ENCODE measurements around the gene CDCP2.
"Not testable (repeated sequence)": the region's sequence is repeated elsewhere in the genome, so short reads cannot be mapped to it uniquely, and the experiment has no call there.

The CDCP2 gene

GRCh38 chr1:54099061-54099610 lies 53.7 kb downstream of the CDCP2 start:
- no peaks in the 10 kb centered on the region for H3K9me3 ChIP-seq (ENCODE audit: severe bottlenecking)
- ATAC-seq (ENCODE audit: low read depth) (no peak), DNase-seq (ENCODE audit: low spot score) (no peak)
- H3K27ac ChIP-seq (ENCODE audit: poor library complexity, severe bottlenecking): no peak overlapping the region
- no peak overlapping the region for H3K4me3 ChIP-seq (ENCODE audit: severe bottlenecking)
- H3K27me3 ChIP-seq (ENCODE audit: insufficient read depth, poor library complexity, severe bottlenecking): no peaks in the 10 kb centered on the region
- TF ChIP-seq CTCF (IDR thresholded peaks at IDR 0.05; ENCODE audit: poor library complexity, severe bottlenecking): no peak
- H3K4me1 ChIP-seq (ENCODE audit: insufficient read depth, poor library complexity, severe bottlenecking): no peaks in the 10 kb centered on the region
- no peaks in the 10 kb centered on the region; the same call in 1 of the 2 replicates for H3K36me3 ChIP-seq (ENCODE audit: low read depth)

DNA sequence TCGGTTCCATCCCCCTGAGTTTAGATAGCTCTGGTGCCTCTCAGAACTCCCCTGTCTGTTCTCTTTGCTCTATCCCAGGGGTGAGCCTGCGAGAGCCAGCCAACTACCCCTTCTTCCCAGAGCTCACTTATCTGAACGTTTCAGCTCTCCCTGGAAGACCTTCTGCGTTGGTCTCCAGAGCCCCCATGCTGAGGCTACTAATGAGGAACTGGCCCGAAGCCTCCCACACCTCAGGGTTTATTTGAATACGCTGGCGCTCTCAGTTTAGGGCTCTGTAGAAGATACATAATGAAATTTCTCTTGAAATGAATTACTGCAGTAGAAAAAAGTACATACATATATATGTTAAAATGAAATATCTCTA lies 55.9 kb downstream of the CDCP2 start:
- no peak for TF ChIP-seq CTCF (IDR thresholded peaks at IDR 0.05; ENCODE audit: poor library complexity, severe bottlenecking)
- ATAC-seq (ENCODE audit: low read depth) (no peak), DNase-seq (ENCODE audit: low spot score) (no peak)
- Histone ChIP-seq H3K36me3 (ENCODE audit: low read depth) (no peaks in the 10 kb centered on the region; the same call in 1 of the 2 replicates), H3K27ac (ENCODE audit: poor library complexity, severe bottlenecking) (no peak overlapping the region), H3K4me3 (ENCODE audit: severe bottlenecking) (no peak overlapping the region), H3K9me3 (ENCODE audit: severe bottlenecking) (no peaks in the 10 kb centered on the region), H3K4me1 (ENCODE audit: insufficient read depth, poor library complexity, severe bottlenecking) (no peaks in the 10 kb centered on the region), H3K27me3 (ENCODE audit: insufficient read depth, poor library complexity, severe bottlenecking) (no peaks in the 10 kb centered on the region)

- Histone ChIP-seq H3K27ac (ENCODE audit: poor library complexity, severe bottlenecking) (no peak overlapping the region), H3K9me3 (ENCODE audit: severe bottlenecking) (no peaks in the 10 kb centered on the region), H3K27me3 (ENCODE audit: insufficient read depth, poor library complexity, severe bottlenecking) (no peaks in the 10 kb centered on the region), H3K36me3 (ENCODE audit: low read depth) (no peaks in the 10 kb centered on the region; the same call in 1 of the 2 replicates), H3K4me3 (ENCODE audit: severe bottlenecking) (no peak overlapping the region), H3K4me1 (ENCODE audit: insufficient read depth, poor library complexity, severe bottlenecking) (no peaks in the 10 kb centered on the region)
- ATAC-seq (ENCODE audit: low read depth) (no peak), DNase-seq (ENCODE audit: low spot score) (no peak)
- no peak for TF ChIP-seq CTCF (IDR thresholded peaks at IDR 0.05; ENCODE audit: poor library complexity, severe bottlenecking)
Measured at GRCh38 chr1:54096227-54096876, 56.4 kb downstream of the CDCP2 start.

GRCh38 chr1:54095546-54096226 lies 57.1 kb downstream of the CDCP2 start:
- ATAC-seq (ENCODE audit: low read depth): no peak
- H3K36me3 ChIP-seq (ENCODE audit: low read depth): no peaks in the 10 kb centered on the region; the same call in 1 of the 2 replicates
- no peaks in the 10 kb centered on the region for H3K27me3 ChIP-seq (ENCODE audit: insufficient read depth, poor library complexity, severe bottlenecking)
- no peak overlapping the region for H3K27ac ChIP-seq (ENCODE audit: poor library complexity, severe bottlenecking)
- TF ChIP-seq CTCF (IDR thresholded peaks at IDR 0.05; ENCODE audit: poor library complexity, severe bottlenecking): no peak
- no peak overlapping the region for H3K4me3 ChIP-seq (ENCODE audit: severe bottlenecking)
- H3K4me1 ChIP-seq (ENCODE audit: insufficient read depth, poor library complexity, severe bottlenecking): no peaks in the 10 kb centered on the region
- no peaks in the 10 kb centered on the region for H3K9me3 ChIP-seq (ENCODE audit: severe bottlenecking)
- DNase-seq (ENCODE audit: low spot score): no peak

GRCh38 chr1:54094730-54095105 lies 58.1 kb downstream of the CDCP2 start:
- H3K4me3 ChIP-seq (ENCODE audit: severe bottlenecking); H3K27ac ChIP-seq (ENCODE audit: poor library complexity, severe bottlenecking); DNase-seq (ENCODE audit: low spot score); H3K27me3 ChIP-seq (ENCODE audit: insufficient read depth, poor library complexity, severe bottlenecking); H3K36me3 ChIP-seq (ENCODE audit: low read depth); H3K4me1 ChIP-seq (ENCODE audit: insufficient read depth, poor library complexity, severe bottlenecking); H3K9me3 ChIP-seq (ENCODE audit: severe bottlenecking); ATAC-seq (ENCODE audit: low read depth): not testable (repeated sequence)

Measured in RWPE2 (cell line).